GM23338 (cell line): ENCODE data around the gene KIT.

Experiments used
- CTCF ChIP-seq, 2 experiments: fragments of 200-600 bp in 1 of 2; sonication (generic) in 1 of 2; conservative IDR thresholded peaks; 2 replicates each; pipeline versions ENCODE4 v1.5.1 to v1.6.1; 2016 to 2017; ENCODE audit warnings: antibody characterized with exemption in 2 of 2, low read depth in 2 of 2, mild to moderate bottlenecking in 2 of 2, moderate library complexity in 1 of 2
- EZH2phosphoT487 ChIP-seq: fragments of 200-600 bp; sonication (generic); IDR thresholded peaks from one replicate; pipeline ENCODE4 v1.8.1; 2018; ENCODE audit warnings: antibody characterized with exemption; ENCODE audit not compliant: unreplicated experiment
- JUNB ChIP-seq: IDR thresholded peaks from one replicate; pipeline ENCODE4 v1.6.1; 2016; ENCODE audit warnings: antibody characterized with exemption; ENCODE audit not compliant: unreplicated experiment

GRCh38 chr4:54764476-54764875 lies 106.7 kb downstream of the KIT start:
- TF ChIP-seq EZH2phosphoT487, result no peak
- no peak for TF ChIP-seq CTCF (conservative IDR thresholded peaks at IDR 0.05; ENCODE audit: low read depth in 2 of 2)
- no peak for TF ChIP-seq JUNB
